SK-N-SH (cell line): ENCODE data around the gene BAZ1A. TPM values are rescaled to one million over a fixed set of nuclear protein-coding genes. Genes with fewer than 3 reads are reported as not detected.

Experiments
- CTCF ChIA-PET: fragments of 300-600, 350-600 bp; formaldehyde crosslinking; extraction: SDS; loops from one replicate; lab custom pipeline; 2021; lab: Yijun Ruan, JAX
- POLR2A ChIA-PET: fragments of 350-600 bp; sonication (Branson Sonifier 250); formaldehyde crosslinking; extraction: SDS; loops from one replicate; lab custom pipeline; 2020; ENCODE audit warnings: antibody characterized with exemption, inconsistent platforms; lab: Yijun Ruan, JAX
- DNase-seq: peaks from one replicate; pipeline ENCODE4 v3.0.0; 2012
- H2AFZ ChIP-seq: fragments of 200-600 bp; sonication (generic); 2 replicates; pipeline ENCODE4 v1.8.1; 2016; ENCODE audit warnings: antibody characterized with exemption, mild to moderate bottlenecking, low read depth
- H3F3A ChIP-seq: fragments of 200-600 bp; sonication (generic); replicated peaks from 2 replicates; pipeline ENCODE3; 2016; ENCODE audit warnings: antibody characterized with exemption, mild to moderate bottlenecking; ENCODE audit not compliant: insufficient read depth
- H3K27ac ChIP-seq, 2 experiments: fragments of 200-500 bp in 1 of 2; fragments of 200-600 bp in 1 of 2; sonication (Bioruptor generic) in 1 of 2; sonication (generic), shearing (Covaris generic) in 1 of 2; 2 replicates each; pipeline versions ENCODE4 v1.5.1 to v1.6.1; 2014 to 2016; ENCODE audit warnings: low read depth in 2 of 2, inconsistent platforms in 1 of 2, low read length in 1 of 2, mild to moderate bottlenecking in 1 of 2, mixed read lengths in 1 of 2
- H3K27me3 ChIP-seq: fragments of 200-600 bp; sonication (generic), shearing (Covaris generic); 2 replicates; pipeline ENCODE4 v1.6.1; 2016; ENCODE audit warnings: mixed run types; ENCODE audit not compliant: insufficient read depth
- H3K36me3 ChIP-seq, 2 experiments: fragments of 200-500 bp in 1 of 2; fragments of 200-600 bp in 1 of 2; sonication (Bioruptor generic) in 1 of 2; sonication (generic) in 1 of 2; replicated peaks in 1 of 2; 2 replicates each; pipeline versions ENCODE3 to v1.5.1; 2014 to 2016; ENCODE audit warnings: low read length in 1 of 2, mild to moderate bottlenecking in 1 of 2; ENCODE audit not compliant: insufficient read depth in 2 of 2, control insufficient read depth in 1 of 2
- H3K4me1 ChIP-seq, 2 experiments: fragments of 200-500 bp in 1 of 2; fragments of 200-600 bp in 1 of 2; sonication (Bioruptor generic) in 1 of 2; sonication (generic), shearing (Covaris generic) in 1 of 2; 2 replicates each; pipeline versions ENCODE4 v1.5.1 to v1.6.1; 2014 to 2016; ENCODE audit warnings: low read depth in 1 of 2, low read length in 1 of 2, mixed run types in 1 of 2; ENCODE audit not compliant: insufficient read depth in 2 of 2, control insufficient read depth in 1 of 2
- H3K4me2 ChIP-seq: fragments of 200-600 bp; sonication (generic), shearing (Covaris generic); 2 replicates; pipeline ENCODE4 v1.6.1; 2017; ENCODE audit warnings: mixed run types
- H3K4me3 ChIP-seq, 2 experiments: fragments of 200-500 bp in 1 of 2; fragments of 200-600 bp in 1 of 2; sonication (Bioruptor generic) in 1 of 2; sonication (generic), shearing (Covaris generic) in 1 of 2; 2 replicates each; pipeline versions ENCODE4 v1.5.1 to v1.8.1; 2014 to 2016; ENCODE audit warnings: low read depth in 2 of 2, inconsistent platforms in 1 of 2, low read length in 1 of 2, mild to moderate bottlenecking in 1 of 2, mixed read lengths in 1 of 2, moderate library complexity in 1 of 2
- H3K79me2 ChIP-seq: fragments of 200-600 bp; sonication (generic); 2 replicates; pipeline ENCODE4 v1.8.1; 2017; ENCODE audit warnings: mild to moderate bottlenecking; ENCODE audit not compliant: insufficient read depth
- H3K9ac ChIP-seq: fragments of 200-600 bp; sonication (generic); 2 replicates; pipeline ENCODE4 v1.6.1; 2017; ENCODE audit warnings: mixed run types
- H3K9me2 ChIP-seq: fragments of 200-600 bp; sonication (generic); 2 replicates; pipeline ENCODE4 v1.6.1; 2017; ENCODE audit warnings: mixed run types
- H3K9me3 ChIP-seq: fragments of 200-600 bp; sonication (generic); 2 replicates; pipeline ENCODE4 v1.6.1; 2017; ENCODE audit warnings: mixed run types, mild to moderate bottlenecking, moderate library complexity
- H4K20me1 ChIP-seq: fragments of 200-600 bp; sonication (generic); 2 replicates; pipeline ENCODE4 v1.6.1; 2017; ENCODE audit warnings: mild to moderate bottlenecking, mixed run types; ENCODE audit not compliant: insufficient read depth
- CHD2 ChIP-seq: fragments of 150-350 bp; IDR thresholded peaks from 2 replicates; pipeline ENCODE4 v1.6.1; 2018; ENCODE audit warnings: low read length; ENCODE audit not compliant: partially characterized antibody
- EZH2phosphoT487 ChIP-seq: fragments of 200-600 bp; sonication (generic); IDR thresholded peaks from 2 replicates; pipeline ENCODE4 v1.6.1; 2017; ENCODE audit warnings: low read depth, mixed run types, mild to moderate bottlenecking, antibody characterized with exemption, moderate library complexity, borderline replicate concordance
- FOSL2 ChIP-seq: IDR thresholded peaks from 2 replicates; pipeline ENCODE4 v1.4.0; 2012; ENCODE audit warnings: low read depth, mild to moderate bottlenecking, moderate library complexity, borderline replicate concordance
- FOXJ3 ChIP-seq: sonication (generic); formaldehyde crosslinking; IDR thresholded peaks from 2 replicates; pipeline ENCODE4 v1.5.1; 2020; ENCODE audit warnings: mild to moderate bottlenecking, missing genetic modification reagents
- FOXM1 ChIP-seq: IDR thresholded peaks from 2 replicates; pipeline ENCODE4 v1.4.0; 2012; ENCODE audit warnings: low read depth, mild to moderate bottlenecking
- JUND ChIP-seq: IDR thresholded peaks from 2 replicates; pipeline ENCODE4 v1.4.0; 2012
- MEF2A ChIP-seq: IDR thresholded peaks from 2 replicates; pipeline ENCODE4 v1.4.0; 2012; ENCODE audit warnings: low read depth, borderline replicate concordance
- MXI1 ChIP-seq: IDR thresholded peaks from 2 replicates; pipeline ENCODE4 v1.6.1; 2012; ENCODE audit warnings: mild to moderate bottlenecking, low read depth, low read length, improper control_type of control experiment
- NRF1 ChIP-seq: IDR thresholded peaks from 2 replicates; pipeline ENCODE4 v1.6.1; 2012; ENCODE audit warnings: low read depth, mild to moderate bottlenecking, low read length
- POLR2AphosphoS5 ChIP-seq: IDR thresholded peaks from 2 replicates; pipeline ENCODE4 v1.6.1; 2012; ENCODE audit warnings: low read depth, low read length
- RCOR1 ChIP-seq: fragments of 150-350 bp; IDR thresholded peaks from 2 replicates; pipeline ENCODE4 v1.6.1; 2017; ENCODE audit warnings: antibody characterized with exemption, low read length
- RXRA ChIP-seq: IDR thresholded peaks from 2 replicates; pipeline ENCODE4 v1.4.0; 2012; ENCODE audit warnings: low read depth, mild to moderate bottlenecking, borderline replicate concordance
- SIN3A ChIP-seq: IDR thresholded peaks from 2 replicates; pipeline ENCODE4 v1.6.1; 2012; ENCODE audit warnings: low read depth, mild to moderate bottlenecking, low read length, moderate library complexity, borderline replicate concordance
- SMC3 ChIP-seq: IDR thresholded peaks from 2 replicates; pipeline ENCODE4 v1.6.1; 2012; ENCODE audit warnings: low read depth, low read length, improper control_type of control experiment
- TCF12 ChIP-seq: IDR thresholded peaks from 2 replicates; pipeline ENCODE4 v1.4.0; 2012
- USF1 ChIP-seq: IDR thresholded peaks from 2 replicates; pipeline ENCODE4 v1.4.0; 2012; ENCODE audit warnings: low read depth, borderline replicate concordance
- WGBS: methylation state at CpG from one replicate; pipeline ENCODE4 v1.1.6; 2017; ENCODE audit warnings: low lambda C conversion rate; 5-methylcytosine and 5-hydroxymethylcytosine counted together
- polyA plus RNA-seq, 3 experiments: library from polyadenylated mRNA; depleted of rRNA; stranded (reverse); fragments of >200 nt; gene quantifications; 2 replicates each; pipeline ENCODE4 v1.2.3, GENCODE V29; 2012
- TF ChIP-seq, protein P1 (sequence below): fragments of 150-350 bp; IDR thresholded peaks from 2 replicates; pipeline ENCODE4 v1.6.1; 2016; ENCODE audit warnings: mild to moderate bottlenecking, low read depth, low read length
- TF ChIP-seq, protein P2 (sequence below): fragments of 200-600 bp; sonication (generic); IDR thresholded peaks from 2 replicates; pipeline ENCODE4 v1.6.1; 2017; ENCODE audit warnings: antibody characterized with exemption, mild to moderate bottlenecking, moderate library complexity
- TF ChIP-seq, protein P3 (sequence below): fragments of 150-350 bp; IDR thresholded peaks from 2 replicates; pipeline ENCODE4 v1.6.1; 2017; ENCODE audit warnings: antibody characterized with exemption, low read length, low read depth, borderline replicate concordance
- TF ChIP-seq, protein P4 (sequence below): IDR thresholded peaks from 2 replicates; pipeline ENCODE4; 2012

BAZ1A gene
- polyA plus RNA-seq, 1 of the 3 experiments (the other 2 are of a cell fraction) = 17.4 TPM

DNA sequence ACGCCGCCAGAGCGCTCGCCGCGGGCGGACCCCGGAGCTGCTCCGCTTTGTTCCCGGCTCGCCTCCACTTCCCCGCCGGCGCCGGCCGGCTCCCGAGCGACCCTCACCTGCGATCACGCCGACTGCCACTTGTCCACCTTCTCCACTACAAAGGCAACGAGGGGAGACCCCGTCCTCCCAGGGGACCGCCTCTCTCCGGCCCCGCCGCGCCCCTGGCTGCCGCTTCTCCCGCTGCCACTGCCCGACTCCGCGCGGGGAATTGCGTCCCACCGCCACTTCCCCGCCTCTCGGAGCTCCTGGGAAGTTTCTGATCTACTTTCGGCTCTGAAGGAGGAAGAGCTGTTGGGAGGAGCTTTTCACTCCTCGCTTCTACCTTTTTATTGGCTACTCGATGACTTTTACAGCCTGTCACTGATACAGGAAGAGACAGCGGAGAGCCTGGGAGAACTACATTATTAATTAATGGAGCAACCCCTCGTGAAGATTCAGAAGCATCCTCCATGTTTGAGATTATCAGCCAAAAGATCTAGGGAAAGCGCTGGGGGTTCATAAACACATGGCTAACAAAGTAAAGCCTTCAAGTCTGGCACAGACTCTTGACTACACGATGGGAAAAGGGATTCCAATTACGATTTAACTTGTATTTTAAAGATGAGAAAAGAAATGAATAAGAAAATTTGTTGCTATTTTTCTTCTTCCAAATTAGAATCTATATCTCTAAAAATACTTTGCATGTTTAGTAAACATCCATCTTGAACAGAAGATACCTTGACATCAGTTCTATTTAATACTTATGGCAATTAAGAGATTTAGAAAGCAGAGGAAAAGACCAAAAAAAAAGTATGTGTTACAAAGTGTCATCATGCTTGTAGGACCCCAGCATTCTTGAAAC is at the start of gene BAZ1A (continued):
- TF ChIP-seq USF1 = no peak
- no peak for TF ChIP-seq FOXJ3 (CRISPR knock-in tag)
- no peak for TF ChIP-seq CHD2
- TF ChIP-seq SIN3A = peak; percentile 82; the same call in 1 of the 2 replicates
- TF ChIP-seq, protein P1, sequence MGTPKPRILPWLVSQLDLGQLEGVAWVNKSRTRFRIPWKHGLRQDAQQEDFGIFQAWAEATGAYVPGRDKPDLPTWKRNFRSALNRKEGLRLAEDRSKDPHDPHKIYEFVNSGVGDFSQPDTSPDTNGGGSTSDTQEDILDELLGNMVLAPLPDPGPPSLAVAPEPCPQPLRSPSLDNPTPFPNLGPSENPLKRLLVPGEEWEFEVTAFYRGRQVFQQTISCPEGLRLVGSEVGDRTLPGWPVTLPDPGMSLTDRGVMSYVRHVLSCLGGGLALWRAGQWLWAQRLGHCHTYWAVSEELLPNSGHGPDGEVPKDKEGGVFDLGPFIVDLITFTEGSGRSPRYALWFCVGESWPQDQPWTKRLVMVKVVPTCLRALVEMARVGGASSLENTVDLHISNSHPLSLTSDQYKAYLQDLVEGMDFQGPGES = no peak
- TF ChIP-seq SMC3 = no peak
- TF ChIP-seq RXRA = no peak
- TF ChIP-seq, protein P2, sequence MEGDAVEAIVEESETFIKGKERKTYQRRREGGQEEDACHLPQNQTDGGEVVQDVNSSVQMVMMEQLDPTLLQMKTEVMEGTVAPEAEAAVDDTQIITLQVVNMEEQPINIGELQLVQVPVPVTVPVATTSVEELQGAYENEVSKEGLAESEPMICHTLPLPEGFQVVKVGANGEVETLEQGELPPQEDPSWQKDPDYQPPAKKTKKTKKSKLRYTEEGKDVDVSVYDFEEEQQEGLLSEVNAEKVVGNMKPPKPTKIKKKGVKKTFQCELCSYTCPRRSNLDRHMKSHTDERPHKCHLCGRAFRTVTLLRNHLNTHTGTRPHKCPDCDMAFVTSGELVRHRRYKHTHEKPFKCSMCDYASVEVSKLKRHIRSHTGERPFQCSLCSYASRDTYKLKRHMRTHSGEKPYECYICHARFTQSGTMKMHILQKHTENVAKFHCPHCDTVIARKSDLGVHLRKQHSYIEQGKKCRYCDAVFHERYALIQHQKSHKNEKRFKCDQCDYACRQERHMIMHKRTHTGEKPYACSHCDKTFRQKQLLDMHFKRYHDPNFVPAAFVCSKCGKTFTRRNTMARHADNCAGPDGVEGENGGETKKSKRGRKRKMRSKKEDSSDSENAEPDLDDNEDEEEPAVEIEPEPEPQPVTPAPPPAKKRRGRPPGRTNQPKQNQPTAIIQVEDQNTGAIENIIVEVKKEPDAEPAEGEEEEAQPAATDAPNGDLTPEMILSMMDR = peak; percentile 14; the same call in 1 of the 2 replicates
- TF ChIP-seq, protein P3, sequence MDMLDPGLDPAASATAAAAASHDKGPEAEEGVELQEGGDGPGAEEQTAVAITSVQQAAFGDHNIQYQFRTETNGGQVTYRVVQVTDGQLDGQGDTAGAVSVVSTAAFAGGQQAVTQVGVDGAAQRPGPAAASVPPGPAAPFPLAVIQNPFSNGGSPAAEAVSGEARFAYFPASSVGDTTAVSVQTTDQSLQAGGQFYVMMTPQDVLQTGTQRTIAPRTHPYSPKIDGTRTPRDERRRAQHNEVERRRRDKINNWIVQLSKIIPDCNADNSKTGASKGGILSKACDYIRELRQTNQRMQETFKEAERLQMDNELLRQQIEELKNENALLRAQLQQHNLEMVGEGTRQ = no peak
- TF ChIP-seq FOSL2 = no peak
- no peak for TF ChIP-seq MEF2A
- no peak for TF ChIP-seq NRF1
- TF ChIP-seq JUND = no peak
- no peak for TF ChIP-seq EZH2phosphoT487
- no peak for TF ChIP-seq FOXM1
- TF ChIP-seq, all 33 proteins: peak for 13

- Histone ChIP-seq H3F3A (no peaks in the 10 kb centered on the region), H3K9ac (no peak overlapping the region), H3K4me3 (no peak overlapping the region), H3K4me2 (no peak overlapping the region), H3K36me3 (no peaks in the 10 kb centered on the region), H3K9me2 (no peaks in the 10 kb centered on the region), H3K27me3 (no peaks in the 10 kb centered on the region), H2AFZ (no peak overlapping the region), H3K9me3 (no peaks in the 10 kb centered on the region), H4K20me1 (no peaks in the 10 kb centered on the region), H3K79me2 (no peaks in the 10 kb centered on the region), H3K27ac (no peak overlapping the region), H3K4me1 (no peaks in the 10 kb centered on the region)
- DNase-seq = no peak
- POLR2A ChIA-PET = no interaction called here
- WGBS = 67% methylated on average over 6 of the region's 6 CpGs
- CTCF ChIA-PET = interaction anchor here (0.6 kb wide), 1 partner anchor 24 kb away, joined by 3 read pairs; no protein-coding TSS in a partner anchor
- TF ChIP-seq EZH2phosphoT487 (no peak), CHD2 (no peak), POLR2AphosphoS5 (no peak), MXI1 (no peak), RCOR1 (no peak), SMC3 (no peak), RXRA (no peak), FOSL2 (no peak), TCF12 (no peak), MEF2A (no peak)
- TF ChIP-seq, protein P4, sequence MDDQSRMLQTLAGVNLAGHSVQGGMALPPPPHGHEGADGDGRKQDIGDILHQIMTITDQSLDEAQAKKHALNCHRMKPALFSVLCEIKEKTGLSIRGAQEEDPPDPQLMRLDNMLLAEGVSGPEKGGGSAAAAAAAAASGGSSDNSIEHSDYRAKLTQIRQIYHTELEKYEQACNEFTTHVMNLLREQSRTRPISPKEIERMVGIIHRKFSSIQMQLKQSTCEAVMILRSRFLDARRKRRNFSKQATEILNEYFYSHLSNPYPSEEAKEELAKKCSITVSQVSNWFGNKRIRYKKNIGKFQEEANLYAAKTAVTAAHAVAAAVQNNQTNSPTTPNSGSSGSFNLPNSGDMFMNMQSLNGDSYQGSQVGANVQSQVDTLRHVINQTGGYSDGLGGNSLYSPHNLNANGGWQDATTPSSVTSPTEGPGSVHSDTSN = no peak
- TF ChIP-seq, protein P3 = no peak
- TF ChIP-seq, protein P2 = no peak
Observed at GRCh38 chr14:34920339-34920738, 45.2 kb upstream of the BAZ1A start.
